ENCODE measurements around the gene ADD2.
"Not testable (repeated sequence)": the region's sequence is repeated elsewhere in the genome, so short reads cannot be mapped to it uniquely, and the experiment has no call there.

Gene ADD2

GRCh38 chr2:70641263-70641784 lies 126.7 kb downstream of the ADD2 start:
- no peak for DNase-seq (ENCODE audit: low read depth in 2 of 2)

DNA sequence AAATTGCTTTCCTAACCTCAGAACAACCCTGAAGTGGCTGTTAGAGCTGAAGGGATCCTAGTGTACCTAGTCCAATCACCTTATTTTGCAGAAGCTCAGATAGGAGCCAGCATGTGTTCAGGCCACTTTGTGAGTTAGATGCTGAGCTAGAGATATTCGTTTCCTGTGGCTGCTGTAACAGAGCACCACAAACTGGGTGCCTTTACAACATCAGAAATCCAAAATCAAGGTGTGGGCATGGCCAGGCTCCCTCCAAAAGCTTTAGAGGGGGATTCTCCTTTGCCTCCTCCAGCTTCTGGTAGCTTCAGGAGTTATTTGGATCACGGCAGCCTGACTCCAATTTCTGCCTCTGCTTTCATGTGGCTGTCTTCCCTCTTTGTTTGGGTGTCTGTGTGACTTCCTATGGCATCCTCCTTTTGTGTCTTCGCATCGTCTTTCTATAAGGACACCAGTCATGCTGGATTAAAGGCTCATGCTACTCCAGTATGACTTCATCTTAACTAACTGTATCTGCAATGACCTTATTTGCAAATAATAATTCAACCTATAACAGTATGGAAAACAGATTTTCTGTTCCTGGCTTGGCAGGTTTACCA lies 128.1 kb downstream of the ADD2 start:
- no peak for DNase-seq (ENCODE audit: low read depth in 2 of 2)

DNA sequence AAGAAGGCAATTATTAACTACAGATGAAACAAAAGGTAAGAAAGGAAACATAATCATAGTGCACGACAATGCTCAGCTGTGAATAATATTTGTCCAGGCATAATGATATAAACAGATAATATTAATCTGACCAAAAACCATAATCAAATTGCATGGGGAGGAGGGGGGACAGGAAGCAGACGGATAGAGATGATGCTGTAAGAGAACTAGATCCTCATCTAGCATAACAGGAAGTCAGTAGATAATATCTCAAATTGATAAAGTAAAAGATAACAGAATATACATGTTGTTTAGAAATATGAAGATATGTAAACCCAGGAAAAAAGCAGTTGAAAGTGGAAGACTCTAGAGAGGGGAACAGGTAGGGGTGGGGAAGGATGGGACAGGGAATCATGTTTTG lies 129.4 kb downstream of the ADD2 start:
- DNase-seq (ENCODE audit: low read depth in 2 of 2): no peak

- no peak for DNase-seq (ENCODE audit: low read depth in 2 of 2)
Observed at GRCh38 chr2:70633508-70633907, 134.5 kb downstream of the ADD2 start.

DNA sequence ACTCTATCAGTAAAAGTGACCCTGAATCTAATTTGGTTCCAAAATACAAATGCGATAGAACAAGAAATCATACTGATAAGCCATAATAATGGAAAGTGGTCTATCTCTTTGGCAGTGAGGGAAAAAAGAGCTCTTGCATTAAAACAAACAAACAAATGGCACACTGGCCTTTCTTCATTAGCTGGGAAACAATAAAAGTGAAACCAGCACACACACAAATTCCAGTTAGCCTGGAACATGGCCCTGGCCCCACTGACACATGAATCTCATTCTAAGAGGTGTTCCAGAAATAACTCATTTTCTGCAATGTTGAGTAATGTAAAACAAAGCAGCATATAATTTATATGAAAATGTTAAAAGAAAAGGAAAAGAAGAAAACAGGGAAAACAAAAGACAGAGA lies 135.0 kb downstream of the ADD2 start:
- no peak for DNase-seq (ENCODE audit: low read depth in 2 of 2)

DNA sequence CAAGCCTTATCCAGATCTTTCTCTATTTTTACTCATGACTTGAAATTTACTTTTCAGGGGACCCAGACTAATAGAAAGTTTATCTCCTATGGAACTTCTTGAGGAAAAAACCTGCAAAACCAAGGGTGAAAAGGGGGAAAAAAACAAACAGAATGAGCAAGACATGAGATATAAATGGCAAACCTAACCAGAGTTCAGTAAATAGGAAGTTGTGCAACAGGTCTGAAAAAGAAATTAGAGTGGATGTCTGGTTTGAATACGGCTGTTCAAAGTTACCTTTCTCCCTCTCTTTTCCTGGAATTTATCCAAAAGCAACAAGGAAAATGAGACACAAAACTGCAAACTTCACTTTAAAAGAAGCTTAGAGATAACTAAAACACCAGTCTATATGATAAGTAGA lies 135.6 kb downstream of the ADD2 start:
- DNase-seq (ENCODE audit: low read depth in 2 of 2): no peak

GRCh38 chr2:70630761-70631160 lies 137.2 kb downstream of the ADD2 start:
- no peak for DNase-seq (ENCODE audit: low read depth in 2 of 2)

GRCh38 chr2:70627211-70627898 lies 140.6 kb downstream of the ADD2 start:
- DNase-seq (ENCODE audit: low read depth in 2 of 2): no peak

DNA sequence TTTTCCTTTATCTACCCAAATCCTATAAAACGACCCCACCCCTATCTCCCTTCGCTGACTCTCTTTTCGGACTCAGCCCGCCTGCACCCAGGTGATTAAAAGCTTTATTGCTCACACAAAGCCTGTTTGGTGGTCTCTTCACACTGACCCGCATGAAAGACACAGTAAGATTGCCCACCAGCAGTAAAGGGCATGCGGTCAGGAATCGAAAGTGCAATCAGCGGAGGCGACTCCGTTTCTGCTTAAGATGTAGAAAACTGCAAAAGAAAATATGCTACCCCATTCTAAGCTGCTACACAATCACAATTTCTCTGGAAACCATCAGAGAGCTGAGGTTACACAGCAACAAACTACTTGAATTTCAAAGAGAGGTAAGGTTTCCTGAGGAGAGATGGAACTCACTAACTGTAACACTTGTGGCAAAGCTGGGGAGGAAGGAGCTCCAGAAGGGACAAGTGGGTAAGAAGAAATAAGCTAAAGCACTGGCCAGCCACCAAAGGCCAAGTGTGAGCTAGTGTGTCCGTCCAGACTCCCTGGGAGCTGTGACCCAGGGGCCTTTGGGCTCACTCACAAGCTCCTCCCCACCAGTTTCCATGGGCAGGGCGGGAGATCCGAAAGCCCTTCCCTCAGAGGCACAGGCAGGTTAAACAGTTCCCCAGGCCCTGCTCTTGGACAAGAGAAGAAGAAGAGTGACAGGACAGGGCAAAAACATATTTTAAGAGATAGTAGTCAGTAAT lies 141.6 kb downstream of the ADD2 start:
- no peak for DNase-seq (ENCODE audit: low read depth in 2 of 2)

GRCh38 chr2:70621536-70621935 lies 146.5 kb downstream of the ADD2 start:
- not testable (repeated sequence) for DNase-seq (ENCODE audit: low read depth in 2 of 2)

DNA sequence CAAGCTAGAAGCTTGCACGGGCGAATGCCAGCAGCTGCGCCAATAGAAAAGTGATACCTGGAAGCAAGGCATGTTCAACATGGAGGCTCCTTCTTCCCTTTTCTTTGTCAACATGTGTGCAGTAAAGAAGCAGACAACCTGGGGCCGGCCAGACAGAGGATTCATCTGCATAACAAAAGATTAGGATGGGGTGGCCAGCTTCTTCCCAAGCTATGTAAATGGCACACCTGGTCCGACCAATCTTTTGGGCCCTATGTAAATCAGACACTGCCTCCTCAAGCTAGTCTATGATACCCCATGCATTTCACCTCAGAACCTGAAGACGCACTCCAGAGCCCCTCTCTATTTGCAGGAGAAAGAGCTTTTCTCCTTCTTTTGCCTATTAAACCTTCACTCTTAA lies 148.0 kb downstream of the ADD2 start:
- DNase-seq (ENCODE audit: low read depth in 2 of 2): no peak

DNA sequence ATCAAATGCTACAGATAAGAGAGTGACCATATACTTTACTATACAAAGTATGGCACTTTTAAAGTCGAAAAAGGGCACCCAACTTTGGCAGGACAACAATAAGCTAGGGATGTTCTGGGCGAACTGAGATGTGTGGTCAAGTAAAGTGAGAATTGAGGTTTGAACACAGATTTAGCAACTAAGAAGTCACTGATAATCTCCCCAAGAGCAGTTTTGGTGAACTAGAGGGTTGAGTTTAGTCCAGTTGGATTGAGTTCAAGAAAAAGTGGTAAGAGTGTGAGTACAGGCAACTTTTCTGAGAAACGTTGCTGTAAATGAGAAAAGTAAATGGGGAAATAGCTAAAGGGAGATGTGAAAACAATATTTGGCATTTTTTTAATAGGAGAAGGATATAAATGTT lies 148.8 kb downstream of the ADD2 start:
- DNase-seq (ENCODE audit: low read depth in 2 of 2): no peak

DNA sequence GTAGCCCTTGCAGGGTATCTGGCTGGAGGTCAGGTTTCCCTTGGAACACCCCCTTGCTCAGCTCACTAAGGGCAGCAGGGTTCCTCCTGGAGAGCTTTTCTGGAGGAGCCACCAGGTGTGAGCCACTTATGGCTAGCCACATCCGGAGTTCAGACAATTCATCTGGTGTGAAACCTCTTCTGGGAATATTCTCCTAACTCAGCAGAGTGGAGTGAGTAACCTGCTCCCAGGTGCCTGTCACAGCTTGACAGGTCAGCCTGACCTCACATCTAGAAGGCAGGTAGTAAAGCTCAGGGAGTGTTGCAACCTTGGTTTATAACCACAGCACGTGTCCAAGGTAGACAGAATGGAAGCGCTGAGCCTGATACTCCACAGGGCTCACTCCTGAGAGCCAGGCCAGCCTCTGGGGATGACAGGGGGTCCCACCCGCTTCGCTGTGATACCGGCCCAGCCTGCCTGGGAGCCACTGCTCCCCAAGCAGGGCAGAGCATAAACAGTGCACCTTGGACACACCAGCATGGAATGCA lies 151.8 kb downstream of the ADD2 start:
- no peak for DNase-seq (ENCODE audit: low read depth in 2 of 2)

GRCh38 chr2:70615222-70615621 lies 152.8 kb downstream of the ADD2 start:
- DNase-seq (ENCODE audit: low read depth in 2 of 2): no peak

- DNase-seq (ENCODE audit: low read depth in 2 of 2): no peak
Observed at GRCh38 chr2:70613521-70613920, 154.5 kb downstream of the ADD2 start.

DNA sequence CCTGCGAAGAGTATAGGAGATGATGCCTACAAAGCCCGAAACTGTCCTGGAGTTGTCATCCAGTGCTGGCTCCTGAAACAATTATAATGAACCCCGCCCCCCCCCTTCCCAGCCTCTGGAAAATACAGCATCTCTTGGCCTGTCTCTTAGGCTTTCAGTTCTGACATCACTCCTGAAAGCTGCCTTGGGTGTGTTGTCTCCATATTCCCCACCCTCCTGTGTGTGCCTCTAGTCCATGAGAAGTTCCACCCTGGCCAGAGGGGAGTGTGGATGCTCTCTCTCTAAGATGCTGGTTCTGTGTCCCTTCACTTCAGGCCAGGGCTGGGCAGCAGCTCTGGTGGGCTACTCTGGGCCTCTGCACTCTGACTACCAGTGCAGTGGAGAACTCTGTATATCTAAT lies 155.4 kb downstream of the ADD2 start:
- DNase-seq (ENCODE audit: low read depth in 2 of 2): no peak

DNA sequence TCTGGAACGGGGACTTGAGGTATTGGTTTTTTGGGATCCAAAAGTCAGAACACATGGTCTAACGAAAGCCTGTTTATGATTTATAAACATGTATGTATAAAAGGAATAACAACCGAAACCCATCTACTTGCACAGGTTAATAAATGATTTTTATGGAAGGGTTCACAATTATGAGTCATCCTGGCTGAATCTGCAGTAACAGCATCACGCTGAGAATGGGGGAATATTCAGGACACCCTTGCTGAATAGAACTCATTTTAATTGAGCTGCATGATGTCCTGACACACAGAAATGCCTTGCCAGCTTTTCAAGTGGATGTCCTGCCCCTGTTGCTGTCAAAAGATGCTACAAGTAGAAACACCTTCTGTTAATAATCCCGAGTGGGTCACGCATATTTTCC lies 159.6 kb downstream of the ADD2 start:
- DNase-seq (ENCODE audit: low read depth in 2 of 2): no peak

GRCh38 chr2:70607121-70607561 lies 160.9 kb downstream of the ADD2 start:
- DNase-seq (ENCODE audit: low read depth in 2 of 2): no peak

Data from stimulated activated CD4-positive, alpha-beta T cell treated with anti-CD3 and anti-CD28 coated beads, Interleukin-12 subunit alpha, Interleukin-12 subunit beta, amount 100 ng/mL, for 24 hours (primary cell).